Osteocyte (in vitro differentiated cells): ENCODE data around the gene MBP. TPM values are rescaled to one million over a fixed set of nuclear protein-coding genes. Genes with fewer than 3 reads are reported as not detected.

ENCODE experiments used
- DNase-seq: peaks from one replicate; pipeline ENCODE4 v3.0.0; 2021; ENCODE audit warnings: mixed read lengths; ENCODE audit not compliant: unreplicated experiment; ENCODE audit errors: extremely low spot score
- H3K27ac Mint-ChIP-seq: one replicate; pipeline ENCODE4 v1.8.0; 2021; ENCODE audit warnings: mild to moderate bottlenecking, mixed read lengths; ENCODE audit not compliant: unreplicated experiment
- H3K27me3 Mint-ChIP-seq: one replicate; pipeline ENCODE4 v1.8.0; 2021; ENCODE audit warnings: mixed read lengths; ENCODE audit not compliant: unreplicated experiment
- H3K36me3 Mint-ChIP-seq: one replicate; pipeline ENCODE4 v1.8.0; 2021; ENCODE audit warnings: mixed read lengths; ENCODE audit not compliant: unreplicated experiment
- H3K4me1 Mint-ChIP-seq: one replicate; pipeline ENCODE4 v1.8.0; 2021; ENCODE audit warnings: mixed read lengths; ENCODE audit not compliant: unreplicated experiment
- H3K4me3 Mint-ChIP-seq: one replicate; pipeline ENCODE4 v1.8.0; 2021; ENCODE audit warnings: mild to moderate bottlenecking, moderate library complexity, mixed read lengths; ENCODE audit not compliant: unreplicated experiment
- H3K9me3 Mint-ChIP-seq: one replicate; pipeline ENCODE4 v1.8.0; 2021; ENCODE audit warnings: mixed read lengths; ENCODE audit not compliant: unreplicated experiment
- total RNA-seq: library from RNA; stranded (reverse); gene quantifications from 2 replicates; pipeline ENCODE4 v1.2.1, GENCODE V29; 2021
- TF ChIP-seq, protein P1 (sequence below): fragments of 200-600 bp; sonication (generic); IDR thresholded peaks from 2 replicates; pipeline ENCODE4 v1.5.0; 2021; ENCODE audit warnings: antibody characterized with exemption, mild to moderate bottlenecking, moderate library complexity

Gene MBP
- total RNA-seq, 1 donor from 2014 or later, result 18.6 TPM

- Mint-ChIP-seq H3K27ac (peak overlapping the region; percentile 99), H3K9me3 (no peaks in the 10 kb centered on the region), H3K4me3 (peak overlapping the region; percentile 31), H3K36me3 (peaks cover 3% of the 10 kb centered on the region), H3K27me3 (no peaks in the 10 kb centered on the region), H3K4me1 (peaks cover 94% of the 10 kb centered on the region)
- TF ChIP-seq, protein P1, sequence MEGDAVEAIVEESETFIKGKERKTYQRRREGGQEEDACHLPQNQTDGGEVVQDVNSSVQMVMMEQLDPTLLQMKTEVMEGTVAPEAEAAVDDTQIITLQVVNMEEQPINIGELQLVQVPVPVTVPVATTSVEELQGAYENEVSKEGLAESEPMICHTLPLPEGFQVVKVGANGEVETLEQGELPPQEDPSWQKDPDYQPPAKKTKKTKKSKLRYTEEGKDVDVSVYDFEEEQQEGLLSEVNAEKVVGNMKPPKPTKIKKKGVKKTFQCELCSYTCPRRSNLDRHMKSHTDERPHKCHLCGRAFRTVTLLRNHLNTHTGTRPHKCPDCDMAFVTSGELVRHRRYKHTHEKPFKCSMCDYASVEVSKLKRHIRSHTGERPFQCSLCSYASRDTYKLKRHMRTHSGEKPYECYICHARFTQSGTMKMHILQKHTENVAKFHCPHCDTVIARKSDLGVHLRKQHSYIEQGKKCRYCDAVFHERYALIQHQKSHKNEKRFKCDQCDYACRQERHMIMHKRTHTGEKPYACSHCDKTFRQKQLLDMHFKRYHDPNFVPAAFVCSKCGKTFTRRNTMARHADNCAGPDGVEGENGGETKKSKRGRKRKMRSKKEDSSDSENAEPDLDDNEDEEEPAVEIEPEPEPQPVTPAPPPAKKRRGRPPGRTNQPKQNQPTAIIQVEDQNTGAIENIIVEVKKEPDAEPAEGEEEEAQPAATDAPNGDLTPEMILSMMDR, result no peak
- peak; percentile 66 for DNase-seq
Observed at GRCh38 chr18:77103187-77103850, 29.3 kb downstream of the MBP start.

DNA sequence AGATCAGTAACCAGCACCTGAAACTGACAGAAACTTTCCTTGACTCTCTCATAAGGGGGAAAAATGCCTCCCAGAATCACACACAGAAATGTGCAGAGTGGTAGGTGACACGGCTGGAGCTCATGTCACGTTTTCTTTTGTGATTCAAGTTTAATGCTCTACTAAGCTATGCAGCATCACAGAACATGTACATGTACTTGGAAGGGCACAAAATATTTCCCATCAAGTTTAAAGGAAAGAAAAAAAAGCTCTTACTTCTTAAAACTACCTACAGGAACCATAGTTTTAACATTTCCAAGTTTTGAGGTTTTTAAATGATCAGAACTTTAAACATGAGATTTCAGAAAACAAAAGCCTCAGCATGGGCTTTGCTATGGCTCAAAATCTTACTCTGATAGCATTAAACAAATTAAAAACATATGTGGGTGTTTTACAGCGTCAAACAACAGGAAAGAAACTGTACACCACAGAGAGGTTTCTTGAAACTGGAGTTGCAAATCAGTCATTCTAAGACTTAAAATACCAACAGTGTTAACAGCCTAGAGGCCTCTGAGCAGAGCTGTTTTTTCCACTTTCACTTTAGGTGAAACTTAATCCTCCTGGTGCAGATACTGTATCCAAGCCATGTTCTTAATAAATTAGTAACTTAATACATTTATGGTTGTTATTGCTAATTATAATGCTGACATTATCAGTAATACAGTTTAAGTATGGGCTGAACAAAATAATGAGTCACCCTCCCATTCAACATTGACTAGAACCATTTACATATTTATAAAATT is 30.1 kb downstream of the MBP start:
- TF ChIP-seq, protein P1, result no peak
- peak overlapping the region; percentile 99 for H3K27ac Mint-ChIP-seq
- no peak for DNase-seq
- peak overlapping the region; percentile 31 for H3K4me3 Mint-ChIP-seq
- H3K27me3 Mint-ChIP-seq, result no peaks in the 10 kb centered on the region
- peaks cover 3% of the 10 kb centered on the region for H3K36me3 Mint-ChIP-seq
- H3K4me1 Mint-ChIP-seq, result peaks cover 93% of the 10 kb centered on the region
- H3K9me3 Mint-ChIP-seq, result no peaks in the 10 kb centered on the region

GRCh38 chr18:77101410-77102258 is 30.9 kb downstream of the MBP start:
- Mint-ChIP-seq H3K27me3 (no peaks in the 10 kb centered on the region), H3K27ac (peak overlapping the region; percentile 99), H3K9me3 (no peaks in the 10 kb centered on the region), H3K4me1 (peaks cover 91% of the 10 kb centered on the region), H3K36me3 (peaks cover 3% of the 10 kb centered on the region), H3K4me3 (peak overlapping the region; percentile 64)
- TF ChIP-seq, protein P1, result no peak
- DNase-seq, result no peak

- H3K27ac Mint-ChIP-seq, result peak overlapping the region; percentile 99
- no peaks in the 10 kb centered on the region for H3K9me3 Mint-ChIP-seq
- no peaks in the 10 kb centered on the region for H3K27me3 Mint-ChIP-seq
- peaks cover 92% of the 10 kb centered on the region for H3K4me1 Mint-ChIP-seq
- no peak for DNase-seq
- peak overlapping the region; percentile 64 for H3K4me3 Mint-ChIP-seq
- peaks cover 3% of the 10 kb centered on the region for H3K36me3 Mint-ChIP-seq
- TF ChIP-seq, protein P1, result no peak
Observed at GRCh38 chr18:77100751-77101355, 31.7 kb downstream of the MBP start.
